ENCODE measurements around the gene IFI16. TPM values are rescaled to one million over a fixed set of nuclear protein-coding genes. Genes with fewer than 3 reads are reported as not detected.

IFI16 gene
- total RNA-seq, 2 experiments from 2014 or later: 99.3 to 271 TPM

DNA sequence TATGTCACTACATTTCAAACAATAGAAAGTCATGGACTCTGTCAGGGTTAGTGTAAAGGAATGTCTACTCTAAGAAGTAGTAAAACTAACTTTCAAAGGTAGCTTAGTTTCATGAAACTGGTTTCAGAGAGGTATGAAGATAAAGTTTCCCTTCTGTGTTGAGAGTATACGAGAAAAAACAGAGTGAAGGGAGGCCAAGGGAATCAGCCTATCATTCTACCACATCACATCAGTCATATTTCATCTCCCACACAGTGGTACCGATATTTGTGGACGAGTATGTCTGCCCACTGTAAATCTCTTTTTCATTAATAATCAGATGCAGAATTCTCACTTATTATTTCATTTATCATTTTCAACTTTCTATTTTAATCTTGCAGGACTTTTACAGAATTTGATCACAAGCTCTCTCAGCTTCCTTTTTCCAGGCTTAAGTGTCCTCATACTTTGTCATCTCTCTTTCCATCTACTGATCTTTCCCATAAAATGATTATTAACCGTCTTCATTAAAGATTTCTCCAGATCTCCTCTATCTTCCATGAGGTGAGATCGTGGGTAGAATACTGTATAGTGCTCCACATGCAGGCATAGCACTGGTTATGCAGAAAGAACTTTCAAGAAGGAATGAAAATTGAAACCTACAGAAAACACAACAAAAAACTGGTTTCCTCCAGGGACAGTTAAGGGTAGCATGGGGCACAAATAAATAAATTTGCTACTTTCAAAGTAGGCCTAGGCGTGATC, 11.5 kb upstream of the IFI16 start:
- intact Hi-C loops (cut with micrococcal nuclease; ENCODE audit: unreplicated experiment): loop anchor here (1.0 to 5.0 kb wide), 6 partner anchors 46 to 751 kb away; no protein-coding TSS in a partner anchor
- Histone ChIP-seq H4K20me1 (ENCODE audit: insufficient read depth, low read length) (no peaks in the 10 kb centered on the region), H3K4me3 (ENCODE audit: low read depth, low read length, poor library complexity, severe bottlenecking) (no peak overlapping the region), H3K4me1 (ENCODE audit: insufficient read depth, low read length, poor library complexity, severe bottlenecking) (peaks cover 23% of the 10 kb centered on the region), H3K4me2 (ENCODE audit: low read length) (peak overlapping the region; percentile 27; the same call in 1 of the 2 replicates), H3K79me2 (ENCODE audit: insufficient read depth, low read depth, low read length) (no peaks in the 10 kb centered on the region), H3K36me3 (ENCODE audit: insufficient read depth, low read length) (no peaks in the 10 kb centered on the region), H3K27ac (ENCODE audit: low read depth, low read length, poor library complexity, severe bottlenecking) (no peak overlapping the region), H2AFZ (ENCODE audit: low read length) (peak overlapping the region; percentile 65; the same call in 1 of the 2 replicates), H3K9me3 (ENCODE audit: low read length) (peaks cover 16% of the 10 kb centered on the region; the same call in 1 of the 2 replicates), H3K9me2 (ENCODE audit: insufficient read depth, low read length) (no peaks in the 10 kb centered on the region)
- ChIA-PET CTCF (ENCODE audit: unreplicated experiment) (interaction anchor here (1.2 kb wide), 1 partner anchor 73 kb away, joined by 3 read pairs; no protein-coding TSS in a partner anchor), POLR2A (interaction anchor here (0.5 to 1.3 kb wide), 7 partner anchors 13 to 821 kb away, joined by 3 to 4 read pairs (median 3); partner anchors contain the start of gene AIM2)
- no peak for TF ChIP-seq EZH2phosphoT487 (IDR thresholded peaks at IDR 0.05; ENCODE audit: borderline replicate concordance, low read depth, low read length)
- TF ChIP-seq, protein P1, sequence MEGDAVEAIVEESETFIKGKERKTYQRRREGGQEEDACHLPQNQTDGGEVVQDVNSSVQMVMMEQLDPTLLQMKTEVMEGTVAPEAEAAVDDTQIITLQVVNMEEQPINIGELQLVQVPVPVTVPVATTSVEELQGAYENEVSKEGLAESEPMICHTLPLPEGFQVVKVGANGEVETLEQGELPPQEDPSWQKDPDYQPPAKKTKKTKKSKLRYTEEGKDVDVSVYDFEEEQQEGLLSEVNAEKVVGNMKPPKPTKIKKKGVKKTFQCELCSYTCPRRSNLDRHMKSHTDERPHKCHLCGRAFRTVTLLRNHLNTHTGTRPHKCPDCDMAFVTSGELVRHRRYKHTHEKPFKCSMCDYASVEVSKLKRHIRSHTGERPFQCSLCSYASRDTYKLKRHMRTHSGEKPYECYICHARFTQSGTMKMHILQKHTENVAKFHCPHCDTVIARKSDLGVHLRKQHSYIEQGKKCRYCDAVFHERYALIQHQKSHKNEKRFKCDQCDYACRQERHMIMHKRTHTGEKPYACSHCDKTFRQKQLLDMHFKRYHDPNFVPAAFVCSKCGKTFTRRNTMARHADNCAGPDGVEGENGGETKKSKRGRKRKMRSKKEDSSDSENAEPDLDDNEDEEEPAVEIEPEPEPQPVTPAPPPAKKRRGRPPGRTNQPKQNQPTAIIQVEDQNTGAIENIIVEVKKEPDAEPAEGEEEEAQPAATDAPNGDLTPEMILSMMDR (conservative IDR thresholded peaks at IDR 0.05; ENCODE audit: low read length): no peak
- BruUV-seq (replicated peaks): no TSS peak
- no peak for DNase-seq (ENCODE audit: low spot score)

DNA sequence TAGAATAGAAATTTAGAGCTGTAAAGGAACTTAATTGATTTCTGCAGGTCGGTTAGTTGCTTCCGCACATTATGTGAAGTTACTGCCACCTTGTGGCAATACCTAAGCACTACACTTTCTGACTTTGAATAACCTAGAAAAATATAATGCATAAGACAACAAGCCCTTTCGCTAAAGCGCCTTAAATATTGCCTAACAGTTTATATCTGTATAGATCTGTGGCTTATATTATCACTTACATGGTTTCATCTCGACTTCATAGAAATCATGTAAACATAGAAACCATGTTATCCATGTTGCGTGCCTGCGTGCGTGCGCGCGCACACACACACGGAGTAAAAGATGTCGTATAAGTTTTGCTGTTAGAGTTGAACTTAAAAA, 10.9 kb upstream of the IFI16 start:
- Histone ChIP-seq H3K79me2 (ENCODE audit: insufficient read depth, low read depth, low read length) (no peaks in the 10 kb centered on the region), H2AFZ (ENCODE audit: low read length) (peak overlapping the region; percentile 65; the same call in 1 of the 2 replicates), H3K4me2 (ENCODE audit: low read length) (peak overlapping the region; percentile 27; the same call in 1 of the 2 replicates), H3K36me3 (ENCODE audit: insufficient read depth, low read length) (no peaks in the 10 kb centered on the region), H4K20me1 (ENCODE audit: insufficient read depth, low read length) (no peaks in the 10 kb centered on the region), H3K4me3 (ENCODE audit: low read depth, low read length, poor library complexity, severe bottlenecking) (no peak overlapping the region), H3K4me1 (ENCODE audit: insufficient read depth, low read length, poor library complexity, severe bottlenecking) (peaks cover 23% of the 10 kb centered on the region), H3K9me3 (ENCODE audit: low read length) (peaks cover 11% of the 10 kb centered on the region; the same call in 1 of the 2 replicates), H3K9me2 (ENCODE audit: insufficient read depth, low read length) (no peaks in the 10 kb centered on the region), H3K27ac (ENCODE audit: low read depth, low read length, poor library complexity, severe bottlenecking) (no peak overlapping the region)
- ChIA-PET POLR2A (interaction anchor here (0.5 to 1.3 kb wide), 4 partner anchors 14 to 78 kb away, joined by 3 to 4 read pairs (median 3); partner anchors contain the start of gene AIM2), CTCF (ENCODE audit: unreplicated experiment) (no interaction called here)
- intact Hi-C loops (cut with micrococcal nuclease; ENCODE audit: unreplicated experiment): loop anchor here (1.0 to 5.0 kb wide), 6 partner anchors 46 to 752 kb away; no protein-coding TSS in a partner anchor
- TF ChIP-seq, protein P1 (conservative IDR thresholded peaks at IDR 0.05; ENCODE audit: low read length): peak; percentile 98
- TF ChIP-seq EZH2phosphoT487 (IDR thresholded peaks at IDR 0.05; ENCODE audit: borderline replicate concordance, low read depth, low read length): no peak
- DNase-seq (ENCODE audit: low spot score): peak; percentile 79
- BruUV-seq (replicated peaks): no TSS peak

Data from OCI-LY7 (cell line).